Hepatocyte (in vitro differentiated cells): ENCODE measurements around the gene RNASE11.

Experiments
- EZH2phosphoT487 ChIP-seq: fragments of 200-600 bp; sonication (generic); IDR thresholded peaks from one replicate; pipeline ENCODE4 v1.6.1; 2018; ENCODE audit warnings: antibody characterized with exemption, mild to moderate bottlenecking, low read depth, moderate library complexity; ENCODE audit not compliant: unreplicated experiment, severe bottlenecking
- TF ChIP-seq, protein P1 (sequence below): fragments of 200-600 bp; sonication (generic); IDR thresholded peaks from 2 replicates; pipeline ENCODE4 v1.5.1; 2016; ENCODE audit warnings: antibody characterized with exemption, mild to moderate bottlenecking; ENCODE audit not compliant: poor library complexity

DNA sequence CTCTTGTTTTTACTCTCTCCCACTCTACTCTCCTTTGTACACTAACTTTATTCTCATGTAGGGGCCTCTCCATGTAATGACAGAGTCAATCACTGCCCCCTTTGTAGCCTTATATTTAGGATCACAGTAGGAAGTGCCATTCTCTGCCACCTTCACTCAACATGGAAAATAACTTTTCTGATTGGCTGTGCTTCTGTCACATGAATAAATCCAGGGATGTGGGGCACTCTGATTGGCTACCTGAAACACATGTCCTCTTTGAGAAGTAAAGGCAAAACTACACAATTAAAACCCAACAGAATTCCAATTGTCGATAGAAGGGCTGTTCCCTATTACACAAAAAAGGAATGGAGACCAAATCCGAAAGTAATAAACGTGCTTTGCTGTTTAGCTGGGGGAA, 26.8 kb downstream of the RNASE11 start, which contains the start of gene RNASE9:
- TF ChIP-seq, protein P1, sequence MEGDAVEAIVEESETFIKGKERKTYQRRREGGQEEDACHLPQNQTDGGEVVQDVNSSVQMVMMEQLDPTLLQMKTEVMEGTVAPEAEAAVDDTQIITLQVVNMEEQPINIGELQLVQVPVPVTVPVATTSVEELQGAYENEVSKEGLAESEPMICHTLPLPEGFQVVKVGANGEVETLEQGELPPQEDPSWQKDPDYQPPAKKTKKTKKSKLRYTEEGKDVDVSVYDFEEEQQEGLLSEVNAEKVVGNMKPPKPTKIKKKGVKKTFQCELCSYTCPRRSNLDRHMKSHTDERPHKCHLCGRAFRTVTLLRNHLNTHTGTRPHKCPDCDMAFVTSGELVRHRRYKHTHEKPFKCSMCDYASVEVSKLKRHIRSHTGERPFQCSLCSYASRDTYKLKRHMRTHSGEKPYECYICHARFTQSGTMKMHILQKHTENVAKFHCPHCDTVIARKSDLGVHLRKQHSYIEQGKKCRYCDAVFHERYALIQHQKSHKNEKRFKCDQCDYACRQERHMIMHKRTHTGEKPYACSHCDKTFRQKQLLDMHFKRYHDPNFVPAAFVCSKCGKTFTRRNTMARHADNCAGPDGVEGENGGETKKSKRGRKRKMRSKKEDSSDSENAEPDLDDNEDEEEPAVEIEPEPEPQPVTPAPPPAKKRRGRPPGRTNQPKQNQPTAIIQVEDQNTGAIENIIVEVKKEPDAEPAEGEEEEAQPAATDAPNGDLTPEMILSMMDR = no peak
- TF ChIP-seq EZH2phosphoT487 = no peak
